EL (cell line): ENCODE results near the gene TACSTD2.
"Not testable (repeated sequence)": the region's sequence is repeated elsewhere in the genome, so short reads cannot be mapped to it uniquely, and the experiment has no call there.

ENCODE experiments used
- DNase-seq: peaks from one replicate; pipeline ENCODE4 v3.0.0-alpha.2; 2016

The TACSTD2 gene

GRCh38 chr1:58586271-58586670 is 9.2 kb upstream of the TACSTD2 start:
- peak; percentile 18 for DNase-seq

GRCh38 chr1:58585581-58586151 is 8.6 kb upstream of the TACSTD2 start:
- peak; percentile 39 for DNase-seq

- no peak for DNase-seq
Measured at GRCh38 chr1:58585166-58585565, 8.1 kb upstream of the TACSTD2 start.

- peak; percentile 98 for DNase-seq
Measured at GRCh38 chr1:58584082-58584895, 7.2 kb upstream of the TACSTD2 start.

- peak; percentile 21 for DNase-seq
Measured at GRCh38 chr1:58583496-58583895, 6.4 kb upstream of the TACSTD2 start.

GRCh38 chr1:58582143-58582542 is 5.1 kb upstream of the TACSTD2 start:
- not testable (repeated sequence) for DNase-seq

GRCh38 chr1:58581641-58582040 is 4.6 kb upstream of the TACSTD2 start:
- peak; percentile 19 for DNase-seq

- DNase-seq = no peak
Measured at GRCh38 chr1:58580186-58580585, 3.1 kb upstream of the TACSTD2 start.

- DNase-seq = no peak
Measured at GRCh38 chr1:58577654-58578030, 590 bp upstream of the TACSTD2 start.

- no peak for DNase-seq
Measured at GRCh38 chr1:58576325-58576726, 726 bp downstream of the TACSTD2 start.

GRCh38 chr1:58575551-58576324 is 1.3 kb downstream of the TACSTD2 start:
- no peak for DNase-seq

GRCh38 chr1:58574816-58575215 is 2.2 kb downstream of the TACSTD2 start:
- no peak for DNase-seq

- no peak for DNase-seq
Measured at GRCh38 chr1:58573705-58574591, 3.1 kb downstream of the TACSTD2 start.

GRCh38 chr1:58573138-58573537 is 3.9 kb downstream of the TACSTD2 start:
- no peak for DNase-seq

GRCh38 chr1:58572690-58573089 is 4.4 kb downstream of the TACSTD2 start:
- no peak for DNase-seq

GRCh38 chr1:58571616-58572015 is 5.4 kb downstream of the TACSTD2 start:
- no peak for DNase-seq

GRCh38 chr1:58570817-58571216 is 6.2 kb downstream of the TACSTD2 start:
- DNase-seq = no peak

- DNase-seq = no peak
Measured at GRCh38 chr1:58570094-58570493, 7.0 kb downstream of the TACSTD2 start.

- no peak for DNase-seq
Measured at GRCh38 chr1:58568911-58569310, 8.1 kb downstream of the TACSTD2 start.

- DNase-seq = no peak
Measured at GRCh38 chr1:58568271-58568860, 8.7 kb downstream of the TACSTD2 start.

- DNase-seq = no peak
Measured at GRCh38 chr1:58566339-58566738, 10.7 kb downstream of the TACSTD2 start.

GRCh38 chr1:58563715-58564114 is 13.3 kb downstream of the TACSTD2 start:
- DNase-seq = not testable (repeated sequence)
